ENCODE data around the gene RPSA.

GRCh38 chr3:39388153-39388552 lies 18.4 kb upstream of the RPSA start:
- TF ChIP-seq CTCF (optimal IDR thresholded peaks at IDR 0.05 in 1 of 3, IDR thresholded peaks at IDR 0.05 in 1 of 3, conservative IDR thresholded peaks at IDR 0.05 in 1 of 3; ENCODE audit: extremely low read depth in 1 of 3, insufficient read depth in 2 of 3, low read length in 3 of 3), result no peak
- TF ChIP-seq EZH2 (IDR thresholded peaks at IDR 0.05; ENCODE audit: low read length), result no peak
